ENCODE results near the gene ARL5A.

The ARL5A gene

GRCh38 chr2:151828143-151828889, at the start of gene ARL5A:
TSS of gene ARL5A (minus strand) at chr2:151828421. CDS start at chr2:151828176, 245 bp downstream.
- TF ChIP-seq GATA3 (IDR thresholded peaks at IDR 0.05; ENCODE audit: low read depth, low read length): no peak
- TF ChIP-seq GATA2 (IDR thresholded peaks at IDR 0.05; ENCODE audit: low read depth, low read length): no peak

GRCh38 chr2:151872463-151872862, 44.2 kb upstream of the ARL5A start:
- TF ChIP-seq GATA2 (IDR thresholded peaks at IDR 0.05; ENCODE audit: low read depth, low read length) (no peak), GATA3 (IDR thresholded peaks at IDR 0.05; ENCODE audit: low read depth, low read length) (no peak)

DNA sequence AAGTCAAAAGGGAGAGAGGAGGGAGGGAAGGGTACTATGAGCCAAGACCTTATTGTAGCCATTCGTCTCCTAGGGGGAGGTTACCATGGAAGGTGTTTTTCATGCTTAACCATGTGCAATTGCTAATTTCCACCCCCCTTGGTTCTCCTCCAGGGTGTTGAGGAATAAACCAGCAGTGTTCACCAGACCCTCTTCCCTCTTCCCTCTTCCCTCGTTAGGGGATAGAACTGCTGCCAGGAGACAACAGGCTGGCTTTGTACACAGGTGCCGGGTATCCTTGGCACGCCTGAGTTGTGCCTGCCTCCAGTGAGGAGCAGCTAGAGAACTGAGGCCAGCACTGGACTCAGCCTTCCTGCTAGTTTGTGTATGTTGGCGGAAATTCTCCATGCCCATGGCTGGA, 41.1 kb upstream of the ARL5A start:
- TF ChIP-seq GATA3 (IDR thresholded peaks at IDR 0.05; ENCODE audit: low read depth, low read length) (no peak), GATA2 (IDR thresholded peaks at IDR 0.05; ENCODE audit: low read depth, low read length) (no peak)

DNA sequence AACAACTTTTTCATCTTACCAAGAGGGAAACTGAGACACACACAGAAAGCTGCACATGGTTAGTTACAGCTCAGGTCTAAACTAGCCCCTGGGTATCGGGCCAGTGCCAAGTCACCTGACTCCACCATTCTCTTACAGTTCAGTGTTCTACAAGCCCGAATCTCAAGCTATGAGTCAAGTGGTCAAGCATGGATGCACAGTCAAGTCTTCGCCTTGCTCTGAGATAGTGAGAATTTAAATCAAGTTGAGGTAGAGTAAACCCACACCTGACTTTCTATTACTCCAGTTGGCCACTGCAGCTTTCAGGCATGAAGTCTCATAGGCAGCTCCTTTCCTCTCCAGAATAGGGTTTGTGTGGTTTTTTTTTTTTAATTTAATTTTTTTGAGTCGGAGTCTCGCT, 34.5 kb upstream of the ARL5A start:
- TF ChIP-seq GATA3 (IDR thresholded peaks at IDR 0.05; ENCODE audit: low read depth, low read length) (no peak), GATA2 (IDR thresholded peaks at IDR 0.05; ENCODE audit: low read depth, low read length) (no peak)

- TF ChIP-seq GATA3 (IDR thresholded peaks at IDR 0.05; ENCODE audit: low read depth, low read length) (no peak), GATA2 (IDR thresholded peaks at IDR 0.05; ENCODE audit: low read depth, low read length) (no peak)
Observed at GRCh38 chr2:151861174-151861573, 33.0 kb upstream of the ARL5A start.

GRCh38 chr2:151860613-151861146, 32.5 kb upstream of the ARL5A start:
- TF ChIP-seq GATA2 (IDR thresholded peaks at IDR 0.05; ENCODE audit: low read depth, low read length): no peak
- TF ChIP-seq GATA3 (IDR thresholded peaks at IDR 0.05; ENCODE audit: low read depth, low read length): no peak

- TF ChIP-seq GATA3 (IDR thresholded peaks at IDR 0.05; ENCODE audit: low read depth, low read length) (no peak), GATA2 (IDR thresholded peaks at IDR 0.05; ENCODE audit: low read depth, low read length) (no peak)
Observed at GRCh38 chr2:151860210-151860609, 32.0 kb upstream of the ARL5A start.

DNA sequence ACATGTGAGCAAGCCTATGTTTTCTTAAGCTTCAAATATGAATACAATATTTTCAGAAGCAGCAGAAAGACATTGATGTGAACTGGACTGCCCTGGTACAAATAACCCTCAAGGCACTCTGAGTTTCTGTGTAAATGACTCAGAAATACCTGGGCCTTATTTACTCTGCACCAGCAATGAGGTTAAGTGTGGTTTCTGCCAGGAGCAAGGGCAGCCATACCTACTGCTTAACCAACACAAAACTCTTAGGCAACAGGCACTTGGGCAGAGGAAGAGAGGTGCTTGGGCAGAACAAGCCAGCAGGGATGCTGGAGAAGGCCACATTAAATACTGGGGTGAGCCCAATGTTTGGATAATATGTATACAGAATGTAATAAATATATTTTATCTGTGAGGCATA, 29.4 kb upstream of the ARL5A start:
- TF ChIP-seq GATA2 (IDR thresholded peaks at IDR 0.05; ENCODE audit: low read depth, low read length) (no peak), GATA3 (IDR thresholded peaks at IDR 0.05; ENCODE audit: low read depth, low read length) (no peak)

DNA sequence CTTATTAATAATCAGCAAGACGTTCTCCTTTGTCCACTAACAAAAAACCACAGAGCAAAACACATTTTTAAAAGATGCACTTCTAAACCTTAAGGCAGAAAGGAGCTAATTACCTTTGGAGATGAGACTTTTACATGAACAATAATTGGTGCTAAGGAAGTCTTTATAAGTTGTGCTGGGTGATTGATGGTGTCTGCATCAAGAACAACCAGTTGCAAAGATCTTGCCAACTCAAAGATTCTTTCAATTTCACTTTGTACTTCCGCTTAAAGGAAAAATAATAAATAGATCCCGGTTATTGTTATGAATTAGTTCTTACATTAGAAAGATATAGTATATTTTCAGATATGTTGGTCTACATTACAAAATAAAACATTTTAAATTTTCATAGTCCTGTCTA, 26.9 kb upstream of the ARL5A start:
- no peak for TF ChIP-seq GATA2 (IDR thresholded peaks at IDR 0.05; ENCODE audit: low read depth, low read length)
- no peak for TF ChIP-seq GATA3 (IDR thresholded peaks at IDR 0.05; ENCODE audit: low read depth, low read length)

DNA sequence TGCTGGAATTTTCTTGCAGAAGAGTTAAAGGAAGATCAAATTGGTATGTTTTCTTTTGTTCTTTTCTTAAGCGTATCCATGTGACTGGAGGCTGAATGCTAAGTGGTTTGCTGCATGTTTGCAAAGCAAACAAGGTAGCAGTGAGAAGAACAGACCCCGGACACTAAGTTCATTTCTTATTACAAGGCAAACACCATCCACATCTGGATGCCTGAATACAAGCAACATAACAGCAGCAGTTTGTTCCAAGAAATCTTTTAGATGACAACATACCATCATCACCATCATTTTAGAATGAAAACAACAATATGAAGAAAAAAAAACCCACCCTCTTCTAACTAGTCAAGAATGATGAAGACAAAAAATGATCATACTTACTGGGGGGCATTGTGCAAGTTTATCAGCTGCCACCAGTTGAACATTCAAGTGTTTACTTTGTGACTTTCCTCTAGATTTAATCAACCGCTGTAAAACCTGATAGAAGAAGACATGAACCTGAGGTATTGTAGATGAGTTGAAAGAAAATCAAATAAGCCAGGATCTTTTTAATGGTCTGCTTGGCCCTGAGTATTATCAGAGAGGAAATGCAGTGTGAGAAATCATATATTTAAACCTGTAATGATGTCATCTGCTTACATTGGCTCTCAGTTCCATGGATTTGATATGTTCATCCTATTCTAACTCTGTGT, 25.0 kb upstream of the ARL5A start:
- TF ChIP-seq GATA3 (IDR thresholded peaks at IDR 0.05; ENCODE audit: low read depth, low read length) (no peak), GATA2 (IDR thresholded peaks at IDR 0.05; ENCODE audit: low read depth, low read length) (no peak)

DNA sequence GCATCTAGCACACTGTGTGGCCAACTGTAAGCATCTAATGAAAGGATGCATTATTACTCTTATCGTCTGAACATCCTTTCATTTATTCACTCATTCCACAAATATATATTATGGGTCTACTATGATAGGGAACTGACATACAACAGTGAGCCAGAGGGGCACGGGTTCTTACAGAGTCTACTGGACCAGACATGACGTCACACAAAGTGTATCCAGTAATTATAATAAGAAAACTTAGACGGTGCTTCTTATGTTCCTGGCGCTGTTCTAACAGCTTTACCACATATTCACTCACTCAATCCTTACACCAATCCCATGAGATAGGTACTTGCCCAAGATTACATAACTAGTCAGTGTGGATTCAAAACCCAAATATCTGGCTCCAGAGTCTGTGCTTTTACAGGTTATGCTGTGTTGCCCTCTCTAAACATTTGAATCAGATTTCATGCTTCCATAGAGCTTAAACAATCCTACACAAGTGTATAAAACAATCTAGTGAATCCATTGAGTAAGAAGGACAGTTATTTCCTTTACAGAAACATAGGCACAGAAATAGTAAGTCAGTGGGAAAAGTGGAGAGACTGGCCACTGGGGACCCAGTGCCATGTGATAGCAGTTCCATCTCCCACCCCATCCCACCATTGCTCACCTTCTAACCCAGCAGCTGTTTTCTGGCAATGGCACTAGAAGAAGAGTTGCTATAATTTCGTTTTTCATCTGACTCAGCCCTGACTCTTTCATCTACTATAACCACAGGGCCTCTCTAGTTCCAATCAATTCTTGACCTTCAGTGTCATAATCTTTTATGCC, 24.2 kb upstream of the ARL5A start:
- TF ChIP-seq GATA2 (IDR thresholded peaks at IDR 0.05; ENCODE audit: low read depth, low read length) (no peak), GATA3 (IDR thresholded peaks at IDR 0.05; ENCODE audit: low read depth, low read length) (no peak)

GRCh38 chr2:151851761-151852160, 23.5 kb upstream of the ARL5A start:
- TF ChIP-seq GATA2 (IDR thresholded peaks at IDR 0.05; ENCODE audit: low read depth, low read length): no peak
- TF ChIP-seq GATA3 (IDR thresholded peaks at IDR 0.05; ENCODE audit: low read depth, low read length): no peak

DNA sequence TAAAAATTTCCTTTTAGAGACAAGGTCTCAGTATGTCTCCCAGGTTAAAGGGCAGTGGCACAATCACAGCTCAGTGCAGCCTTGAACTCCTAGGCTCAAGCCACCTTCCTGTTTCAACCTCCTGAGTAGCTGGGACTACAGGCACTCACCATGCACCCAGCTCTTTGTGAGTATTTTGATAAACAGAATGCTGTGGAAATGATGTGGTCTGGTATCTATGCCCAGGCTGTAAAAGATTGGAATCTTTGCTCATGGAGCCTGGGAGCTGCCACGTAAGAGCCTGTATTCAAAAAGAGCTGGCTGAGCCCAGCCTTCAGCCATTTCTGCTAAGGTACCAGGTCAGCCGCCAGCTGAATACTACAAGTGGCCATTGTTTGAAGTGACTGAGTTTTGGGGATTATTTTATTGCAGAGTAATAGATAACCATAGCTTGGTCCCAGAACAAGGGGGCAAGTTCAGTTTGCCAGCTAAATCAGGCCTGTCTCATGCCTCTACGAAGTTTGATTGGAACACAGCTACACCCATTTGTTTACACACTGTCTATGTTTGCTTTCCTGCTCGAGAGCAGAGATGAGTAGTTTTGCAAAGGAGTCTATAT, 21.3 kb upstream of the ARL5A start:
- no peak for TF ChIP-seq GATA3 (IDR thresholded peaks at IDR 0.05; ENCODE audit: low read depth, low read length)
- TF ChIP-seq GATA2 (IDR thresholded peaks at IDR 0.05; ENCODE audit: low read depth, low read length): peak; percentile 71

GRCh38 chr2:151845884-151846283, 17.7 kb upstream of the ARL5A start:
- TF ChIP-seq GATA2 (IDR thresholded peaks at IDR 0.05; ENCODE audit: low read depth, low read length) (no peak), GATA3 (IDR thresholded peaks at IDR 0.05; ENCODE audit: low read depth, low read length) (no peak)
